Activated T-helper 17 cell treated with anti-CD3 and anti-CD28 coated beads, Interleukin-2, amount 50 U/mL, for 72 hours (primary cell): Measurements from ENCODE around the gene RBM33. TPM values are rescaled to one million over a fixed set of nuclear protein-coding genes. Genes with fewer than 3 reads are reported as not detected.

ENCODE experiments used
- ATAC-seq: fragments of 150-1000 bp; cut with Tn5 transposase; replicated peaks from 2 replicates; pipeline ENCODE4 v1.10.0; 2021; ENCODE audit warnings: mild to moderate bottlenecking, moderate library complexity
- H3K27ac Mint-ChIP-seq: one replicate; pipeline ENCODE4 v1.8.0; 2022; ENCODE audit warnings: mixed read lengths
- H3K27me3 Mint-ChIP-seq: one replicate; pipeline ENCODE4 v1.8.0; 2022; ENCODE audit warnings: mixed read lengths
- H3K36me3 Mint-ChIP-seq: one replicate; pipeline ENCODE4 v1.8.0; 2022; ENCODE audit warnings: low read depth, mild to moderate bottlenecking, mixed read lengths
- H3K4me1 Mint-ChIP-seq: one replicate; pipeline ENCODE4 v1.8.0; 2022; ENCODE audit warnings: mixed read lengths
- H3K4me3 Mint-ChIP-seq: one replicate; pipeline ENCODE4 v1.8.0; 2022; ENCODE audit warnings: mild to moderate bottlenecking, mixed read lengths
- H3K9me3 Mint-ChIP-seq: one replicate; pipeline ENCODE4 v1.8.0; 2022; ENCODE audit warnings: mixed read lengths
- total RNA-seq, 2 donors: library from RNA; stranded (reverse); gene quantifications; one replicate each; pipeline ENCODE4 v1.2.3, GENCODE V29; 2022

The RBM33 gene
- total RNA-seq, 2 donors from 2014 or later, result 79.6 to 114 TPM

- Mint-ChIP-seq H3K9me3 (no peaks in the 10 kb centered on the region), H3K4me3 (no peak overlapping the region), H3K27me3 (no peaks in the 10 kb centered on the region), H3K4me1 (peaks cover 22% of the 10 kb centered on the region), H3K27ac (peak overlapping the region; percentile 65), H3K36me3 (no peaks in the 10 kb centered on the region)
- peak; percentile 40 for ATAC-seq
These were observed 57.6 kb downstream of the RBM33 start for GRCh38 chr7:155701972-155702544.

- no peaks in the 10 kb centered on the region for H3K36me3 Mint-ChIP-seq
- no peaks in the 10 kb centered on the region for H3K9me3 Mint-ChIP-seq
- H3K4me3 Mint-ChIP-seq, result no peak overlapping the region
- ATAC-seq, result peak; percentile 84
- peaks cover 22% of the 10 kb centered on the region for H3K4me1 Mint-ChIP-seq
- H3K27me3 Mint-ChIP-seq, result no peaks in the 10 kb centered on the region
- H3K27ac Mint-ChIP-seq, result peak overlapping the region; percentile 65
These were observed 58.2 kb downstream of the RBM33 start for GRCh38 chr7:155702616-155703015.

GRCh38 chr7:155705623-155706360 is 61.3 kb downstream of the RBM33 start:
- H3K27ac Mint-ChIP-seq, result peak overlapping the region; percentile 15
- H3K4me1 Mint-ChIP-seq, result peaks cover 14% of the 10 kb centered on the region
- no peaks in the 10 kb centered on the region for H3K36me3 Mint-ChIP-seq
- H3K9me3 Mint-ChIP-seq, result no peaks in the 10 kb centered on the region
- no peak overlapping the region for H3K4me3 Mint-ChIP-seq
- no peak for ATAC-seq
- H3K27me3 Mint-ChIP-seq, result no peaks in the 10 kb centered on the region

DNA sequence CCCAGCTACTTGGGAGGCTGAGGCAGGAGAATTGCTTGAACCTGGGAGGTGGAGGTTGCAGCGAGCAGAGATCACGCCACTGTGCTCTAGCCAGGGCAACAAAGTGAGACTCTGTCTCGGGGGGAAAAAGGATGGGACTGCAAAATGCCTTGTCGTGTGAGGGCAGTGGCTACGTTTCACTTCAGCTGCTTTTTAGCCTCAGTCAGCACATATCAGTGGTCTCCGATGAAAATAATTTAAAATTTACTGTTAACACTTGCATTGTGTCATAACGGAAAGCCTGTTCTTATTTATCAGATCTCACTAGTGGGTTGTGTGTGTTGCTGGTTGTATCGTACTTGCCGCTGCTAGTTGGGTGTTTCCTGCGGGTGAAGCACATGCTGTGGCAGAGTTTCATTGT is 61.9 kb downstream of the RBM33 start:
- Mint-ChIP-seq H3K36me3 (no peaks in the 10 kb centered on the region), H3K4me3 (no peak overlapping the region), H3K27me3 (no peaks in the 10 kb centered on the region), H3K4me1 (peaks cover 14% of the 10 kb centered on the region), H3K9me3 (no peaks in the 10 kb centered on the region), H3K27ac (peak overlapping the region; percentile 15)
- ATAC-seq, result no peak

- no peaks in the 10 kb centered on the region for H3K27me3 Mint-ChIP-seq
- no peak for ATAC-seq
- no peaks in the 10 kb centered on the region for H3K9me3 Mint-ChIP-seq
- no peaks in the 10 kb centered on the region for H3K36me3 Mint-ChIP-seq
- H3K4me1 Mint-ChIP-seq, result peaks cover 24% of the 10 kb centered on the region
- no peak overlapping the region for H3K27ac Mint-ChIP-seq
- no peak overlapping the region for H3K4me3 Mint-ChIP-seq
These were observed 65.0 kb downstream of the RBM33 start for GRCh38 chr7:155709453-155709852.

GRCh38 chr7:155710031-155710430 is 65.6 kb downstream of the RBM33 start:
- peaks cover 24% of the 10 kb centered on the region for H3K4me1 Mint-ChIP-seq
- H3K4me3 Mint-ChIP-seq, result no peak overlapping the region
- H3K36me3 Mint-ChIP-seq, result no peaks in the 10 kb centered on the region
- no peak for ATAC-seq
- no peak overlapping the region for H3K27ac Mint-ChIP-seq
- H3K9me3 Mint-ChIP-seq, result no peaks in the 10 kb centered on the region
- no peaks in the 10 kb centered on the region for H3K27me3 Mint-ChIP-seq

GRCh38 chr7:155710530-155710929 is 66.1 kb downstream of the RBM33 start:
- H3K4me1 Mint-ChIP-seq, result peaks cover 24% of the 10 kb centered on the region
- no peak overlapping the region for H3K27ac Mint-ChIP-seq
- H3K36me3 Mint-ChIP-seq, result no peaks in the 10 kb centered on the region
- no peaks in the 10 kb centered on the region for H3K27me3 Mint-ChIP-seq
- no peak overlapping the region for H3K4me3 Mint-ChIP-seq
- H3K9me3 Mint-ChIP-seq, result no peaks in the 10 kb centered on the region
- no peak for ATAC-seq

DNA sequence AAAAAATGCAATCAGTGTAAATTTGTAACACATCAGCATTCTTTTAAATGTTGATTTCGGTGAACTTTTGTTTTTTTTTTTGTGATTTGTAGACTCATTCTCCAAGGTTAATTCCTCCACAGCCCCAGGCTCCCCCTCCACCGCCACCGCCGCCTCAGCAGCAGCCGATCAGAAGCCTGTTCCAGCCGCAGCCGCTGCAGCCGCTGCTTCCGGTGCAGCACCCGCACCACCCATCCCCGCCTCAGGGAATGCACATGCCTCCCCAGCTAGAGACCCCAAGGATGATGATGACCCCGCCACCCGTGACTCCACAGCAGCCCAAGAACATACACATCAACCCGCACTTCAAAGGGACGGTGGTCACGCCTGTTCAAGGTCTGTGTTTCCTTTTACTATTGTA is 66.6 kb downstream of the RBM33 start:
- H3K27me3 Mint-ChIP-seq, result no peaks in the 10 kb centered on the region
- no peak for ATAC-seq
- no peaks in the 10 kb centered on the region for H3K9me3 Mint-ChIP-seq
- peaks cover 2% of the 10 kb centered on the region for H3K36me3 Mint-ChIP-seq
- H3K4me1 Mint-ChIP-seq, result peaks cover 24% of the 10 kb centered on the region
- H3K27ac Mint-ChIP-seq, result no peak overlapping the region
- no peak overlapping the region for H3K4me3 Mint-ChIP-seq

- Mint-ChIP-seq H3K9me3 (no peaks in the 10 kb centered on the region), H3K27me3 (no peaks in the 10 kb centered on the region), H3K36me3 (peaks cover 25% of the 10 kb centered on the region), H3K4me1 (peaks cover 24% of the 10 kb centered on the region), H3K4me3 (no peak overlapping the region), H3K27ac (peak overlapping the region; percentile 42)
- ATAC-seq, result no peak
These were observed 68.9 kb downstream of the RBM33 start for GRCh38 chr7:155713384-155713783.

DNA sequence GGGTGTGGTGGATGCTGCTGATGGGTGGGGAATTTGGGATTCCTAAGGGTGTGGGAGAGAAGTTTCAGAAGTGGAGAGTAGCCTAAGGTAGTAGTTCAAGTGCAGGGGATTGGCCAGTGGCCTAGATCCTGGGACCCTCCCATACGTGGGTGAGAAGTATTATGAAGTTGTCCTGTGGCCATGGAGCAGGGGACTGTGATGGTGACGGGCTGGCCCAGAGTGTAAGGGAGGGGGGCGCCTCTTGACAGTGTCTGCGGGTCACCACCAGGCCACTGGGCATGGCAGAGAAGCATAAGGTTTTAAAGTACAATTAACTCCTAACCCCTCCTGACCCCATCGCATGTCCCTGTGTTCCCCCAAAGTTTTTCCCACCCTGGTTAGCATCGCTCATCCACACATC is 70.2 kb downstream of the RBM33 start:
- H3K27me3 Mint-ChIP-seq, result no peaks in the 10 kb centered on the region
- no peak overlapping the region for H3K4me3 Mint-ChIP-seq
- peaks cover 38% of the 10 kb centered on the region for H3K36me3 Mint-ChIP-seq
- H3K27ac Mint-ChIP-seq, result peak overlapping the region; percentile 42
- no peaks in the 10 kb centered on the region for H3K9me3 Mint-ChIP-seq
- peaks cover 24% of the 10 kb centered on the region for H3K4me1 Mint-ChIP-seq
- no peak for ATAC-seq

GRCh38 chr7:155715111-155715805 is 70.8 kb downstream of the RBM33 start:
- Mint-ChIP-seq H3K36me3 (peaks cover 42% of the 10 kb centered on the region), H3K4me3 (no peak overlapping the region), H3K4me1 (peaks cover 24% of the 10 kb centered on the region), H3K9me3 (no peaks in the 10 kb centered on the region), H3K27me3 (no peaks in the 10 kb centered on the region), H3K27ac (no peak overlapping the region)
- no peak for ATAC-seq

GRCh38 chr7:155717010-155717744 is 72.7 kb downstream of the RBM33 start:
- H3K4me1 Mint-ChIP-seq, result peaks cover 29% of the 10 kb centered on the region
- peaks cover 56% of the 10 kb centered on the region for H3K36me3 Mint-ChIP-seq
- ATAC-seq, result no peak
- no peaks in the 10 kb centered on the region for H3K9me3 Mint-ChIP-seq
- H3K4me3 Mint-ChIP-seq, result no peak overlapping the region
- H3K27me3 Mint-ChIP-seq, result no peaks in the 10 kb centered on the region
- H3K27ac Mint-ChIP-seq, result no peak overlapping the region

DNA sequence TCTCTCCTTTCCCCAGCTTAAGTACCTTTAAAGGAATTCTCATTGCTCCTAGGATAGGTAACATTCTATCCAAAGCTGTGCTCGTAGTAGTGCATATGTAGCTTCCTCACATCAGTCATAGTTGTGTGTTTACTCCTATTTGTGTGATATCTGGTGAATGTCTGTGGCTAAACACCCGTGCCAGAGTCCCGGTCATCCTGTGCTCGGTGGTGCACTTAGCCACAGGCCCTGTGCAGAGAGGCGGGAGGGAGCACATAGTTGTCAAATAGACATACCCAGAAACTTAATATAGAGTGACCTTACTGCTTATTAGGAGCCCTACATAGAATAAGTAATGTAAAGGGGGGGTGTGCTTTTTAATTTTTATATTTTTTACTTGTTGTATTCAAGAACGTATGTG is 76.6 kb downstream of the RBM33 start:
- H3K4me3 Mint-ChIP-seq, result no peak overlapping the region
- peaks cover 82% of the 10 kb centered on the region for H3K36me3 Mint-ChIP-seq
- H3K27ac Mint-ChIP-seq, result no peak overlapping the region
- H3K27me3 Mint-ChIP-seq, result no peaks in the 10 kb centered on the region
- no peaks in the 10 kb centered on the region for H3K9me3 Mint-ChIP-seq
- H3K4me1 Mint-ChIP-seq, result peaks cover 12% of the 10 kb centered on the region
- no peak for ATAC-seq

DNA sequence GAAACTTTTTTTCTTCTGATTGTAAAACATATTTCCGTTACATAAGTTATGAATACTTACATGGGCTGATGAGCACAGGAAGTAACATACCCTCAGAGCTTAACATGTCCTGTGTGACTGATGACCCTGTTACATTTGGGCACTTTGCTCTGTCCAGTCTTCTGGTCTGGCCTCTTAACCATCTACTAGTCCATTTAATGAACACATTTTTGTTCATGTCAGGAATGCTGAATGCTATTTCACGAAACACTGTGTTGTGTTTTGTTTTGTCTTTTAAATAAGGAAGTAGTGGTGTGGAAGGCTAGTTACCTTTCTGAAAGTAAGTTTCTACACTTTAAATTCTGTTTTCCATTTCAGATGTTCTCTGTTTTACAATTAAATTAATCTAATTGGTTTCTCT is 77.7 kb downstream of the RBM33 start:
- Mint-ChIP-seq H3K36me3 (peaks cover 76% of the 10 kb centered on the region), H3K27ac (no peak overlapping the region), H3K4me1 (peaks cover 12% of the 10 kb centered on the region), H3K4me3 (no peak overlapping the region), H3K9me3 (no peaks in the 10 kb centered on the region), H3K27me3 (no peaks in the 10 kb centered on the region)
- ATAC-seq, result no peak
